ENCODE data around the gene EIF3D. TPM values are rescaled to one million over a fixed set of nuclear protein-coding genes. Genes with fewer than 3 reads are reported as not detected.
A peak's percentile ranks its signal among the peaks of the same experiment; 100 is the strongest.

EIF3D gene
- total and polyA plus RNA-seq, 9 of the 15 experiments (the other 6 are each of a cell fraction or from before 2014, with no cell fraction given), result 191 to 422 (median 279) TPM

- no peak for TF ChIP-seq ZNF699 (CRISPR knock-in tag; IDR thresholded peaks at IDR 0.05; ENCODE audit: insufficient replicate concordance)
- no peak for TF ChIP-seq MGA (IDR thresholded peaks at IDR 0.05)
- TF ChIP-seq CREBBP (IDR thresholded peaks at IDR 0.05; ENCODE audit: low read depth, low read length), result no peak
- TF ChIP-seq ARID2 (IDR thresholded peaks at IDR 0.05), result peak; percentile 79; the same call in 1 of the 2 replicates
- no peak for TF ChIP-seq DDX20 (tag; IDR thresholded peaks at IDR 0.05; ENCODE audit: low read depth)
- TF ChIP-seq ATF7 (IDR thresholded peaks at IDR 0.05), result 0 out of 2 replicates have a peak, but pooled peaks have one; percentile 29
- peak; percentile 43; the same call in 1 of the 2 replicates for TF ChIP-seq RBFOX2 (IDR thresholded peaks at IDR 0.05; ENCODE audit: low read depth, low read length)
- TF ChIP-seq ZC3H11A (IDR thresholded peaks at IDR 0.05; ENCODE audit: low read depth, low read length), result no peak
- TF ChIP-seq POLR2G (IDR thresholded peaks at IDR 0.05; ENCODE audit: low read depth, low read length), result peak; percentile 47; the same call in 1 of the 2 replicates
- TF ChIP-seq MAX (CRISPR knock-in tag; IDR thresholded peaks at IDR 0.05), result no peak
- peak; percentile 5; the same call in 1 of the 2 replicates for TF ChIP-seq SUPT5H (IDR thresholded peaks at IDR 0.05)
- TF ChIP-seq ATF6 (CRISPR knock-in tag; IDR thresholded peaks at IDR 0.05), result no peak
- peak; percentile 31; the same call in 1 of the 2 replicates for TF ChIP-seq CTBP1 (IDR thresholded peaks at IDR 0.05; ENCODE audit: borderline replicate concordance)
- TF ChIP-seq GABPB1 (CRISPR knock-in tag; IDR thresholded peaks at IDR 0.05), result no peak
Observed at GRCh38 chr22:36470162-36470993, 58.6 kb downstream of the EIF3D start (continued).

All from K562 (cell line).